IMR-90 (cell line): ENCODE measurements around the gene CTBP2.

ENCODE experiments used
- BHLHE40 ChIP-seq: fragments of 150-350 bp; IDR thresholded peaks from 2 replicates; pipeline ENCODE4 v1.6.1; 2016; ENCODE audit warnings: mild to moderate bottlenecking, low read depth, low read length
- CHD1 ChIP-seq: IDR thresholded peaks from 2 replicates; pipeline ENCODE4 v1.6.1; 2012; ENCODE audit warnings: low read depth, low read length, improper control_type of control experiment
- CTCF ChIP-seq: conservative IDR thresholded peaks from 2 replicates; pipeline ENCODE4 v1.5.1; 2012; ENCODE audit warnings: mild to moderate bottlenecking, low read depth, low read length, improper control_type of control experiment
- MAZ ChIP-seq: IDR thresholded peaks from 2 replicates; pipeline ENCODE4 v1.6.1; 2012; ENCODE audit warnings: low read depth, mild to moderate bottlenecking, low read length, improper control_type of control experiment, moderate library complexity, borderline replicate concordance
- POLR2A ChIP-seq: IDR thresholded peaks from 2 replicates; pipeline ENCODE4 v1.6.1; 2012; ENCODE audit warnings: mild to moderate bottlenecking, low read depth, low read length

- TF ChIP-seq CTCF (no peak), POLR2A (no peak), MAZ (no peak), CHD1 (no peak), BHLHE40 (no peak)
These were observed 12.3 kb upstream of the CTBP2 start for GRCh38 chr10:125172694-125173093.
